Testis (tissue), 2 donors: ENCODE data around the gene TAS2R40.

Source experiments
- POLR2A ChIP-seq: fragments of 450-650 bp; IDR thresholded peaks from one replicate; pipeline ENCODE4 v1.6.1; 2017; ENCODE audit warnings: antibody characterized with exemption, mild to moderate bottlenecking, moderate library complexity
- TF ChIP-seq, protein P1 (sequence below), 3 experiments: fragments of 450-650 bp in 2 of 3; fragments of 200-600 bp in 1 of 3; sonication (generic) in 1 of 3; IDR thresholded peaks; one replicate each; pipeline ENCODE4 v1.5.1; 2016 to 2019; ENCODE audit warnings: antibody characterized with exemption in 3 of 3, mild to moderate bottlenecking in 2 of 3, moderate library complexity in 1 of 3

DNA sequence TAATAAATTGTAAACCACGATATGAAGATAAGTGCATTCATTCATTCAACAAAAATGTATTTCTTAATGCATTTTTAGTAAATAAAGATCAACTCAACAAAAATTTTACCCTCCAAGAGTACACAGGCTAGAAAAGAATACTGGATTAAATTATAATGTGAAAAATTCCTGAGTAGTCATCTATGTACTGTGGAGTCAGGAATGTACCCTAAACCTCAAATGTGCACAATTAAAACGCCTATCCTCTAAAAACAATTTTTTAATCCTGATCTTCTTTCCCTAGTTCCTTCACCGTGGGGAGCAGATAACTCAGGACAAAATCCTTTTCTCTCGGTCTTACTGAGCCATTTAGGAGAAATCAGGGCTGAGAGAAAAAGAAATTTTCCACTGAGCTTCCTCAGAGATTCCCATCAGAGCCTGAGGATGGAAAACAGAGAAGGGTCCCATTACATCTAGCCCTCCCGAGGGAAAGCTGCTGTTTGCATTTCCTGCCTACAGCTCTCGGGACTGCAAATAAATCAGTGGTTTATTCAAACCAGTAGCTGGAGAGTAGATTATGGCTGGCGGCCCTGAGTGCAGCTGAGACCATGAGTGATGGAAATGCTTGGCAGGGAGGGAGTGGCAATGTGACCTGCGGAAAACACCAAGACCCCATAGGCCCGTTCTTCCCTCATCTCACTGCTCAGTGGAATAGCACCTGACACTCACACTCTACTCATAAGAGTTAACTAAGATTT lies 7.4 kb downstream of the TAS2R40 start:
- no peak for TF ChIP-seq POLR2A
- TF ChIP-seq, protein P1, sequence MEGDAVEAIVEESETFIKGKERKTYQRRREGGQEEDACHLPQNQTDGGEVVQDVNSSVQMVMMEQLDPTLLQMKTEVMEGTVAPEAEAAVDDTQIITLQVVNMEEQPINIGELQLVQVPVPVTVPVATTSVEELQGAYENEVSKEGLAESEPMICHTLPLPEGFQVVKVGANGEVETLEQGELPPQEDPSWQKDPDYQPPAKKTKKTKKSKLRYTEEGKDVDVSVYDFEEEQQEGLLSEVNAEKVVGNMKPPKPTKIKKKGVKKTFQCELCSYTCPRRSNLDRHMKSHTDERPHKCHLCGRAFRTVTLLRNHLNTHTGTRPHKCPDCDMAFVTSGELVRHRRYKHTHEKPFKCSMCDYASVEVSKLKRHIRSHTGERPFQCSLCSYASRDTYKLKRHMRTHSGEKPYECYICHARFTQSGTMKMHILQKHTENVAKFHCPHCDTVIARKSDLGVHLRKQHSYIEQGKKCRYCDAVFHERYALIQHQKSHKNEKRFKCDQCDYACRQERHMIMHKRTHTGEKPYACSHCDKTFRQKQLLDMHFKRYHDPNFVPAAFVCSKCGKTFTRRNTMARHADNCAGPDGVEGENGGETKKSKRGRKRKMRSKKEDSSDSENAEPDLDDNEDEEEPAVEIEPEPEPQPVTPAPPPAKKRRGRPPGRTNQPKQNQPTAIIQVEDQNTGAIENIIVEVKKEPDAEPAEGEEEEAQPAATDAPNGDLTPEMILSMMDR (IDR thresholded peaks at IDR 0.05) = no peak
